Uterus (tissue), 2 donors: Measurements from ENCODE around the gene MBD3L1.

Experiments
- POLR2A ChIP-seq, 2 donors: fragments of 450-650 bp; IDR thresholded peaks; one replicate each; pipeline ENCODE4 v1.6.1; 2016; ENCODE audit warnings: antibody characterized with exemption in 2 of 2, mild to moderate bottlenecking in 1 of 2, moderate library complexity in 1 of 2
- TF ChIP-seq, protein P1 (sequence below), 4 experiments: fragments of 200-600 bp in 2 of 4; fragments of 450-650 bp in 2 of 4; sonication (generic) in 2 of 4; IDR thresholded peaks; one replicate each; pipeline ENCODE4 v1.5.1; 2016 to 2019; ENCODE audit warnings: antibody characterized with exemption in 4 of 4, mild to moderate bottlenecking in 2 of 4, moderate library complexity in 1 of 4

DNA sequence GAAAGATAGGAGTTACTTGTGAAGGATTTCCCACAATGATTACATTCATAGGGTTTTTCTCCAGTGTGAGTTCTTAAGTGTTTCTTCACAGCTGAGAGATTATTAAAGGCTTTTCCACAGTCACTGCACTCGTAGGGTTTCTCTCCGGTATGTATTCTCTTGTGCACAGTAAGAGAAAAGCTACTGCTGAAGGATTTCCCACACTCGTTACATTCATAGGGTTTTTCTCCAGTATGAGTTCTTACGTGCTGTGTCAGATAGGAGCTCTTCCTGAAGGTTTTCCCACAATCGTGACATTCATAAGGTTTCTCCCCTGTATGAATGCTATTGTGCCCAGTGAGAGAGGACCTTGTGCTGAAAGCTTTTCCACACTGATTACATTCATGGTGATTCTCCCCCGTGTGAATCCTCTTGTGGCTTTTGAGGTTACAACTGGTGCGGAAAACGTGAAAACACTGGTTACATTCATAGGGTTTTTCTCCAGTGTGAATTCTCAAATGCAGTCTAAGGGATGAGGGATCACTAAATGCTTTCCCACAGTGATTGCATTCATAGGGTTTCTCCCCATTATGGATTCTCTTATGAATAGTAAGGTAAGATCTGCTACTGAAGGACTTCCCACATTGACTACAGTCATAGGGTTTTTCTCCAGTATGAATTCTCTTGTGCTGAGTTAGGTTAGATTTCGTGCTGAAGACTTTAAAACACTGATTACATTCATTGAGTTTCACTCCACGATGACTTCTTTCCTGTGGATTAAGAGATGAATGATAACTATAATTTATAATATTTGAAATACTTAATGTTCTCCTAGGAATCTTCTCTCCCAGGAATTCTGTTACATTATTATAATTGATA is 20.6 kb upstream of the MBD3L1 start:
- TF ChIP-seq, protein P1, sequence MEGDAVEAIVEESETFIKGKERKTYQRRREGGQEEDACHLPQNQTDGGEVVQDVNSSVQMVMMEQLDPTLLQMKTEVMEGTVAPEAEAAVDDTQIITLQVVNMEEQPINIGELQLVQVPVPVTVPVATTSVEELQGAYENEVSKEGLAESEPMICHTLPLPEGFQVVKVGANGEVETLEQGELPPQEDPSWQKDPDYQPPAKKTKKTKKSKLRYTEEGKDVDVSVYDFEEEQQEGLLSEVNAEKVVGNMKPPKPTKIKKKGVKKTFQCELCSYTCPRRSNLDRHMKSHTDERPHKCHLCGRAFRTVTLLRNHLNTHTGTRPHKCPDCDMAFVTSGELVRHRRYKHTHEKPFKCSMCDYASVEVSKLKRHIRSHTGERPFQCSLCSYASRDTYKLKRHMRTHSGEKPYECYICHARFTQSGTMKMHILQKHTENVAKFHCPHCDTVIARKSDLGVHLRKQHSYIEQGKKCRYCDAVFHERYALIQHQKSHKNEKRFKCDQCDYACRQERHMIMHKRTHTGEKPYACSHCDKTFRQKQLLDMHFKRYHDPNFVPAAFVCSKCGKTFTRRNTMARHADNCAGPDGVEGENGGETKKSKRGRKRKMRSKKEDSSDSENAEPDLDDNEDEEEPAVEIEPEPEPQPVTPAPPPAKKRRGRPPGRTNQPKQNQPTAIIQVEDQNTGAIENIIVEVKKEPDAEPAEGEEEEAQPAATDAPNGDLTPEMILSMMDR (IDR thresholded peaks at IDR 0.05): no peak
- TF ChIP-seq POLR2A (IDR thresholded peaks at IDR 0.05): no peak
